K562 (cell line): ENCODE measurements around the gene AFG1L. TPM values are rescaled to one million over a fixed set of nuclear protein-coding genes. Genes with fewer than 3 reads are reported as not detected.
A peak's percentile ranks its signal among the peaks of the same experiment; 100 is the strongest.

Source experiments
- BRD9 ChIP-seq: fragments of 450-650 bp; IDR thresholded peaks from 2 replicates; pipeline ENCODE4 v1.6.1; 2018; ENCODE audit warnings: low read depth; ENCODE audit not compliant: partially characterized antibody
- CEBPB ChIP-seq: fragments of 450-650 bp; IDR thresholded peaks from 2 replicates; pipeline ENCODE4 v1.6.1; 2016; ENCODE audit warnings: missing genetic modification characterization, missing compliant biosample characterization
- EZH2 ChIP-seq: IDR thresholded peaks from 2 replicates; pipeline ENCODE4 v1.6.1; 2012; ENCODE audit warnings: low read depth, mild to moderate bottlenecking, inconsistent platforms, low read length, borderline replicate concordance
- HSF4 ChIP-seq: fragments of 250-450 bp; sonication (Bioruptor Pico); IDR thresholded peaks from 2 replicates; pipeline ENCODE4 v2.1.2; 2022; ENCODE audit warnings: mild to moderate bottlenecking, moderate library complexity, borderline replicate concordance
- PHB ChIP-seq: fragments of 250-450 bp; sonication (Bioruptor Pico); IDR thresholded peaks from 2 replicates; pipeline ENCODE4 v1.5.0; 2021
- SMAD2 ChIP-seq: fragments of 150-350 bp; IDR thresholded peaks from 2 replicates; pipeline ENCODE4 v1.6.1; 2014; ENCODE audit warnings: low read depth, mild to moderate bottlenecking, low read length
- SOX6 ChIP-seq: fragments of 450-650 bp; IDR thresholded peaks from 2 replicates; pipeline ENCODE4 v1.6.1; 2014; ENCODE audit warnings: mild to moderate bottlenecking
- ZEB2 ChIP-seq: fragments of 450-650 bp; IDR thresholded peaks from 2 replicates; pipeline ENCODE4 v1.6.1; 2016
- ZNF830 ChIP-seq: fragments of 250-450 bp; sonication (Bioruptor Pico); IDR thresholded peaks from 2 replicates; pipeline ENCODE4 v1.5.0; 2021; ENCODE audit warnings: mild to moderate bottlenecking
- ZSCAN32 ChIP-seq: fragments of 450-650 bp; formaldehyde crosslinking; IDR thresholded peaks from 2 replicates; pipeline ENCODE4 v1.4.0; 2020; ENCODE audit warnings: mild to moderate bottlenecking, moderate library complexity
- polyA plus RNA-seq, 8 experiments: library from polyadenylated mRNA; depleted of rRNA in 4 of 8; stranded (reverse) in 5 of 8; unstranded in 3 of 8; fragments of >200 nt; fragmentation: Nextera tagmentation in 2 of 8; fragmentation: Illumina TruSeq in 1 of 8; extraction: Ambion mirVana in 2 of 8; extraction: Trizol in 1 of 8; gene quantifications; 2 replicates each; pipeline versions ENCODE4 v1.2.1 to v1.2.3, GENCODE V29; 2011 to 2014; ENCODE audit warnings: inconsistent platforms in 1 of 8, missing spikeins in 1 of 8
- total RNA-seq, 7 experiments: library from RNA; depleted of rRNA in 6 of 7; stranded (reverse); fragments of >200 nt in 6 of 7; fragmentation: Illumina TruSeq in 2 of 7; extraction: Trizol in 2 of 7; gene quantifications; 2 replicates each; pipeline versions ENCODE4 v1.2.1 to v1.2.3, GENCODE V29; 2011 to 2021; ENCODE audit warnings: low replicate concordance in 1 of 7
- TF ChIP-seq, protein P1 (sequence below): fragments of 450-650 bp; IDR thresholded peaks from 2 replicates; pipeline ENCODE4 v1.6.1; 2017; ENCODE audit warnings: antibody characterized with exemption, mild to moderate bottlenecking
- TF ChIP-seq, protein P2 (sequence below): sonication (generic); formaldehyde crosslinking; IDR thresholded peaks from 2 replicates; pipeline ENCODE4 v1.5.0; 2020; ENCODE audit warnings: missing genetic modification reagents
- TF ChIP-seq, protein P3 (sequence below): fragments of 200-600 bp; sonication (generic); IDR thresholded peaks from one replicate; pipeline ENCODE4 v1.6.1; 2012; ENCODE audit warnings: mild to moderate bottlenecking, low read depth, low read length, inconsistent platforms

The AFG1L gene
- total and polyA plus RNA-seq, 9 of the 15 experiments (the other 6 are each of a cell fraction or from before 2014, with no cell fraction given) = 2.2 to 15.5 (median 5.8) TPM

DNA sequence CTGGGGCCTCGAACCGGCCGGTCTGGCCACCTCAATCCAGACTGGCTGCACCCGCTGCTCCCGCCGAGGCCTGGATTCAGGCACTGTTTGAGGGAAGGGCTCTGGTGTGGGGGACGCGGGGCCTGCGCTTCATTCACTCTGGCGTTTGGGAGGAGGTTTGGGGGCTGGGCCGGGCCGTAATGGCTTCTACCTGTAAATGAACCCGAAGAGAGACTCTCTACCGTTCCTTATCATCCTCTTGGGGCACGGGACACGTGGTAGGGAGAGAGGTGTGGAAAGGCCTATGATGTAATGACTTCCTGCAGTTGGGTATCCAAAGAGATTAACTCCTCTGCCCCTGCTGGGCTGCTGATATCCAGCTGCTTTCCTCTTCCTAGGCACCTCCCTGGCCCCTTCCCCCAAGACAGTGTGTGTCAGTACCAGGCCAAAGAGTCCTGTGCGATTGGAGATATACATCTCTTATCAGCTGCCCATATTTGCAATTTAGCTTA is 267.7 kb downstream of the AFG1L start (continued):
- TF ChIP-seq CEBPB (tag) (peak; percentile 91), PHB (CRISPR knock-in tag) (no peak), BRD9 (peak; percentile 32), ZNF830 (no peak), EZH2 (no peak), SMAD2 (no peak), HSF4 (CRISPR knock-in tag) (no peak), ZEB2 (peak; percentile 88), ZSCAN32 (CRISPR knock-in tag) (0 out of 2 replicates have a peak, but pooled peaks have one; percentile 8), SOX6 (peak; percentile 83)
- TF ChIP-seq, protein P1, sequence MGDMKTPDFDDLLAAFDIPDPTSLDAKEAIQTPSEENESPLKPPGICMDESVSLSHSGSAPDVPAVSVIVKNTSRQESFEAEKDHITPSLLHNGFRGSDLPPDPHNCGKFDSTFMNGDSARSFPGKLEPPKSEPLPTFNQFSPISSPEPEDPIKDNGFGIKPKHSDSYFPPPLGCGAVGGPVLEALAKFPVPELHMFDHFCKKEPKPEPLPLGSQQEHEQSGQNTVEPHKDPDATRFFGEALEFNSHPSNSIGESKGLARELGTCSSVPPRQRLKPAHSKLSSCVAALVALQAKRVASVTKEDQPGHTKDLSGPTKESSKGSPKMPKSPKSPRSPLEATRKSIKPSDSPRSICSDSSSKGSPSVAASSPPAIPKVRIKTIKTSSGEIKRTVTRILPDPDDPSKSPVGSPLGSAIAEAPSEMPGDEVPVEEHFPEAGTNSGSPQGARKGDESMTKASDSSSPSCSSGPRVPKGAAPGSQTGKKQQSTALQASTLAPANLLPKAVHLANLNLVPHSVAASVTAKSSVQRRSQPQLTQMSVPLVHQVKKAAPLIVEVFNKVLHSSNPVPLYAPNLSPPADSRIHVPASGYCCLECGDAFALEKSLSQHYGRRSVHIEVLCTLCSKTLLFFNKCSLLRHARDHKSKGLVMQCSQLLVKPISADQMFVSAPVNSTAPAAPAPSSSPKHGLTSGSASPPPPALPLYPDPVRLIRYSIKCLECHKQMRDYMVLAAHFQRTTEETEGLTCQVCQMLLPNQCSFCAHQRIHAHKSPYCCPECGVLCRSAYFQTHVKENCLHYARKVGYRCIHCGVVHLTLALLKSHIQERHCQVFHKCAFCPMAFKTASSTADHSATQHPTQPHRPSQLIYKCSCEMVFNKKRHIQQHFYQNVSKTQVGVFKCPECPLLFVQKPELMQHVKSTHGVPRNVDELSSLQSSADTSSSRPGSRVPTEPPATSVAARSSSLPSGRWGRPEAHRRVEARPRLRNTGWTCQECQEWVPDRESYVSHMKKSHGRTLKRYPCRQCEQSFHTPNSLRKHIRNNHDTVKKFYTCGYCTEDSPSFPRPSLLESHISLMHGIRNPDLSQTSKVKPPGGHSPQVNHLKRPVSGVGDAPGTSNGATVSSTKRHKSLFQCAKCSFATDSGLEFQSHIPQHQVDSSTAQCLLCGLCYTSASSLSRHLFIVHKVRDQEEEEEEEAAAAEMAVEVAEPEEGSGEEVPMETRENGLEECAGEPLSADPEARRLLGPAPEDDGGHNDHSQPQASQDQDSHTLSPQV = peak; percentile 84
- TF ChIP-seq, protein P2, sequence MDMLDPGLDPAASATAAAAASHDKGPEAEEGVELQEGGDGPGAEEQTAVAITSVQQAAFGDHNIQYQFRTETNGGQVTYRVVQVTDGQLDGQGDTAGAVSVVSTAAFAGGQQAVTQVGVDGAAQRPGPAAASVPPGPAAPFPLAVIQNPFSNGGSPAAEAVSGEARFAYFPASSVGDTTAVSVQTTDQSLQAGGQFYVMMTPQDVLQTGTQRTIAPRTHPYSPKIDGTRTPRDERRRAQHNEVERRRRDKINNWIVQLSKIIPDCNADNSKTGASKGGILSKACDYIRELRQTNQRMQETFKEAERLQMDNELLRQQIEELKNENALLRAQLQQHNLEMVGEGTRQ = peak; percentile 83
- TF ChIP-seq, protein P3, sequence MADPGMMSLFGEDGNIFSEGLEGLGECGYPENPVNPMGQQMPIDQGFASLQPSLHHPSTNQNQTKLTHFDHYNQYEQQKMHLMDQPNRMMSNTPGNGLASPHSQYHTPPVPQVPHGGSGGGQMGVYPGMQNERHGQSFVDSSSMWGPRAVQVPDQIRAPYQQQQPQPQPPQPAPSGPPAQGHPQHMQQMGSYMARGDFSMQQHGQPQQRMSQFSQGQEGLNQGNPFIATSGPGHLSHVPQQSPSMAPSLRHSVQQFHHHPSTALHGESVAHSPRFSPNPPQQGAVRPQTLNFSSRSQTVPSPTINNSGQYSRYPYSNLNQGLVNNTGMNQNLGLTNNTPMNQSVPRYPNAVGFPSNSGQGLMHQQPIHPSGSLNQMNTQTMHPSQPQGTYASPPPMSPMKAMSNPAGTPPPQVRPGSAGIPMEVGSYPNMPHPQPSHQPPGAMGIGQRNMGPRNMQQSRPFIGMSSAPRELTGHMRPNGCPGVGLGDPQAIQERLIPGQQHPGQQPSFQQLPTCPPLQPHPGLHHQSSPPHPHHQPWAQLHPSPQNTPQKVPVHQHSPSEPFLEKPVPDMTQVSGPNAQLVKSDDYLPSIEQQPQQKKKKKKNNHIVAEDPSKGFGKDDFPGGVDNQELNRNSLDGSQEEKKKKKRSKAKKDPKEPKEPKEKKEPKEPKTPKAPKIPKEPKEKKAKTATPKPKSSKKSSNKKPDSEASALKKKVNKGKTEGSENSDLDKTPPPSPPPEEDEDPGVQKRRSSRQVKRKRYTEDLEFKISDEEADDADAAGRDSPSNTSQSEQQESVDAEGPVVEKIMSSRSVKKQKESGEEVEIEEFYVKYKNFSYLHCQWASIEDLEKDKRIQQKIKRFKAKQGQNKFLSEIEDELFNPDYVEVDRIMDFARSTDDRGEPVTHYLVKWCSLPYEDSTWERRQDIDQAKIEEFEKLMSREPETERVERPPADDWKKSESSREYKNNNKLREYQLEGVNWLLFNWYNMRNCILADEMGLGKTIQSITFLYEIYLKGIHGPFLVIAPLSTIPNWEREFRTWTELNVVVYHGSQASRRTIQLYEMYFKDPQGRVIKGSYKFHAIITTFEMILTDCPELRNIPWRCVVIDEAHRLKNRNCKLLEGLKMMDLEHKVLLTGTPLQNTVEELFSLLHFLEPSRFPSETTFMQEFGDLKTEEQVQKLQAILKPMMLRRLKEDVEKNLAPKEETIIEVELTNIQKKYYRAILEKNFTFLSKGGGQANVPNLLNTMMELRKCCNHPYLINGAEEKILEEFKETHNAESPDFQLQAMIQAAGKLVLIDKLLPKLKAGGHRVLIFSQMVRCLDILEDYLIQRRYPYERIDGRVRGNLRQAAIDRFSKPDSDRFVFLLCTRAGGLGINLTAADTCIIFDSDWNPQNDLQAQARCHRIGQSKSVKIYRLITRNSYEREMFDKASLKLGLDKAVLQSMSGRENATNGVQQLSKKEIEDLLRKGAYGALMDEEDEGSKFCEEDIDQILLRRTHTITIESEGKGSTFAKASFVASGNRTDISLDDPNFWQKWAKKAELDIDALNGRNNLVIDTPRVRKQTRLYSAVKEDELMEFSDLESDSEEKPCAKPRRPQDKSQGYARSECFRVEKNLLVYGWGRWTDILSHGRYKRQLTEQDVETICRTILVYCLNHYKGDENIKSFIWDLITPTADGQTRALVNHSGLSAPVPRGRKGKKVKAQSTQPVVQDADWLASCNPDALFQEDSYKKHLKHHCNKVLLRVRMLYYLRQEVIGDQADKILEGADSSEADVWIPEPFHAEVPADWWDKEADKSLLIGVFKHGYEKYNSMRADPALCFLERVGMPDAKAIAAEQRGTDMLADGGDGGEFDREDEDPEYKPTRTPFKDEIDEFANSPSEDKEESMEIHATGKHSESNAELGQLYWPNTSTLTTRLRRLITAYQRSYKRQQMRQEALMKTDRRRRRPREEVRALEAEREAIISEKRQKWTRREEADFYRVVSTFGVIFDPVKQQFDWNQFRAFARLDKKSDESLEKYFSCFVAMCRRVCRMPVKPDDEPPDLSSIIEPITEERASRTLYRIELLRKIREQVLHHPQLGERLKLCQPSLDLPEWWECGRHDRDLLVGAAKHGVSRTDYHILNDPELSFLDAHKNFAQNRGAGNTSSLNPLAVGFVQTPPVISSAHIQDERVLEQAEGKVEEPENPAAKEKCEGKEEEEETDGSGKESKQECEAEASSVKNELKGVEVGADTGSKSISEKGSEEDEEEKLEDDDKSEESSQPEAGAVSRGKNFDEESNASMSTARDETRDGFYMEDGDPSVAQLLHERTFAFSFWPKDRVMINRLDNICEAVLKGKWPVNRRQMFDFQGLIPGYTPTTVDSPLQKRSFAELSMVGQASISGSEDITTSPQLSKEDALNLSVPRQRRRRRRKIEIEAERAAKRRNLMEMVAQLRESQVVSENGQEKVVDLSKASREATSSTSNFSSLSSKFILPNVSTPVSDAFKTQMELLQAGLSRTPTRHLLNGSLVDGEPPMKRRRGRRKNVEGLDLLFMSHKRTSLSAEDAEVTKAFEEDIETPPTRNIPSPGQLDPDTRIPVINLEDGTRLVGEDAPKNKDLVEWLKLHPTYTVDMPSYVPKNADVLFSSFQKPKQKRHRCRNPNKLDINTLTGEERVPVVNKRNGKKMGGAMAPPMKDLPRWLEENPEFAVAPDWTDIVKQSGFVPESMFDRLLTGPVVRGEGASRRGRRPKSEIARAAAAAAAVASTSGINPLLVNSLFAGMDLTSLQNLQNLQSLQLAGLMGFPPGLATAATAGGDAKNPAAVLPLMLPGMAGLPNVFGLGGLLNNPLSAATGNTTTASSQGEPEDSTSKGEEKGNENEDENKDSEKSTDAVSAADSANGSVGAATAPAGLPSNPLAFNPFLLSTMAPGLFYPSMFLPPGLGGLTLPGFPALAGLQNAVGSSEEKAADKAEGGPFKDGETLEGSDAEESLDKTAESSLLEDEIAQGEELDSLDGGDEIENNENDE = no peak
